ELF-1 (cell line): ENCODE data around the gene PXMP2.
"Not testable (repeated sequence)": the region's sequence is repeated elsewhere in the genome, so short reads cannot be mapped to it uniquely, and the experiment has no call there.

Experiments
- DNase-seq: peaks from one replicate; pipeline ENCODE4 v3.0.0-alpha.2; 2016; ENCODE audit warnings: low read depth, low spot score

The PXMP2 gene

GRCh38 chr12:132660052-132660451, 27.3 kb upstream of the PXMP2 start:
- no peak for DNase-seq

DNA sequence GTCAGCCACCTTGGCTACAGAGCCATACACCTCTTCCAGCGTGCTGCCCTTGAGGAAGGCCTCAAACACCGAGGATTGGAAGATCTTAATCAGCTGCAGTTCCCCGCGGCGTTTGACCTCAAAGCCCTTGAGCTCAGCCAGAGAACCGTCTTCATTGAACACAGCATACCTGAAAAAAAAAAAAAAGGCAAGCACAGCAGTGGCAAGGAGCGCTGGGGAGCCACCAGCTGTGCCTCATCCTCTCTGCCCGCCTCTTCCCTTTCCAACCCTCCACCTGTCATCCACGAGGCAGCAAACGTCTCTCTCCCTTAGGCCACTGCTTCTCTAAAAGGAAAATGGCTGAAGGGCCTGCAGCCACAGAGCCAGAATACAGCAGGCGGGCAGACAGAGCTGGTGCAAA, 26.4 kb upstream of the PXMP2 start:
- DNase-seq, result no peak

DNA sequence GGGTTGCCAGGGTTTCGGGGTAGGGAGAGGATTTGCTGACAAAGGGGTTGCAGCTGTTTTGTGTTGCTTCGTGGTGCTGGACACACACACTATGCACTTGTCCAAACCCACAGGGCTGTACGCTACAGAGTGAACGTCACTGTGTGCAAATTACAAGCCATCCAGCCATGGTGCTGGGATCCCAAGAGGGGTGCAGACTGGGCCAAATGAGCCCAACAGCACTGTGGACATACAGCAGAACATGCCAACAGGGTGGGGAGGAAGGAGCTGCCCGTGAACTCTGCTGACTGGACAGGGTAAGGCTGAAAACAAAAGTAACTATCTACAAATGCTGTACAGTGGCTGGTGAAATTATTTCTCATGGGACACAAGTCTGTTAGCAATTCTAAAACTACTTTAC, 25.4 kb upstream of the PXMP2 start:
- DNase-seq, result no peak

DNA sequence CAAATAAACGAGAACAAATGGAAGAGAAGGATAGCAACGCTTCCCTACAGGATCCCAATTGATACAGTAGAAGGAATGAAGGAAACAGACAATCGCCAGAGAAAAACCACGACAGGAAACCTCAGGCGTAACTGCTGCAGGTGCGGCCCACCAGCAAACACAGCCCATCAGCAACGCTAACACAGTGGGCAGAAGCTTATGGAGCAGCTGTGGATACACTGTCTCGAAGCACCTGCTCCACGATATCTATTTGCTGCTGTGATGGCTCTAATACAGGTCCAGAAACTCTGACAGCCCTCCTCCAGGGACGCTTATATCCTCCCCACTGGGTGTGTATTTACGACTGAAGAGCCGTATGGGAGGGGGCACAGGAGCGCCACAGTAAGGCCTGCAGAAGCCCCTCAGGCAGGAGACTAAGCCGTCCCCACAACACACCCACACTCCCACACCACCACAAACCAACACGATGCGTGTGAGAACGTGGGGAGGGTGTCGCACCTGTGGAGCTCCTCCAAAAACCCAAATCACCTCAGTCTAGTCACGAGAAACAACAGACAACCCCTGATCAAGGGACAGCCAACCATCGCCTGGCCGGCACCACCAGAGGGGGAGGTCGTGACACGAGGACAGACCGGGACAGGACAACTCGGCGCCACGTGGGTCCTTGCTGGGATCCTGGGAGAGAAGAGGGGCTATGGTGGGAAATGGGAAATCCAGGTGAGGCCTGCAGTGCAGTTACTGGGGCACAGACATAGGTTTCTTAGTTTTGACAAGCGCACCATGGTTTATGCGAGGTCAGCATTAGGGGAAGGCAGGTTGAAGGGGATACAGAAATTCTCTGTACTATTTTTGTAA, 24.3 kb upstream of the PXMP2 start:
- no peak for DNase-seq

DNA sequence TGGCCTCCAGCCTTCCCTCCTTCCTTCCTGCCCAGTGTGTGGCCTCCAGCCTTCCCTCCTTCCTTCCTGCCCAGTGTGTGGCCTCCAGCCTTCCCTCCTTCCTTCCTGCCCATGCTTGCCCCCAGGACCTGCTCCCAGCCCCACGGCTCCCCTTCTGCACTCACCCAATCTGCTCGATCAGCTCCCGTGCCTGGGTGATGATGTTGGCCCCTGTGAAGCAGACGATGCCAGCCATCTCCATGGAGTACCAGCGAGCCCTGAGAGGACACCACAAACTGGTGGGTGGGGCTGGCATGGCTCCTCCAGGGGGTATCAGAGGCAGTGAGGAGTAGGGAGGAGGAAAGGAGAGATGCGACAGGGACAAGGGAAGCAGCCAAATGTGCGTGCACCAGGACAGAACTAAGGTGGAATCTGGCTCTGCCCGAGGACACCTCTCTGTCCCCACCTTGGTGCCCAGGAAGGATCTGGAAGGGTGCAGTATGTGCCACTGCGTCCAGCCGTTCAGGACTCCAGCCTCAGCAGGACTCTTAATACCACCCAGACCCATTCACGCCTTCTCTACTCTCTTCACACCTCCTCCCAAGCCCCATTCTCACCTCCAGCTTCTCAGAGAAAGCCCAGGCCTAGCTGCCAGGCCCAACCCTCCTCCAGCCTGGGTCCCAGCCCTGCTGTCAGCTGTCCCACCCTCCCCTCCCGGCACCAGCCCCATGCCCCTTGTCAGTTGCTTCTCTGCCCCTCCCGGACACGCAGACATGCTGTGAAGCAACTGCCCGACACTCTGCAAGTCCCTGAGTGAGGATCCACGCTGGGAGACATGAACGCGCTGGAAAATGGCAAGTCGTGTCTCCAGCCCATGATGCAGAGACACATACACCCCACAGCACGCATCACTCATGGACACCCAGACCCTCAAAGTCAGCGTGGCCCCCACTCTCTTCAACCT, 22.9 kb upstream of the PXMP2 start:
- DNase-seq, result no peak

DNA sequence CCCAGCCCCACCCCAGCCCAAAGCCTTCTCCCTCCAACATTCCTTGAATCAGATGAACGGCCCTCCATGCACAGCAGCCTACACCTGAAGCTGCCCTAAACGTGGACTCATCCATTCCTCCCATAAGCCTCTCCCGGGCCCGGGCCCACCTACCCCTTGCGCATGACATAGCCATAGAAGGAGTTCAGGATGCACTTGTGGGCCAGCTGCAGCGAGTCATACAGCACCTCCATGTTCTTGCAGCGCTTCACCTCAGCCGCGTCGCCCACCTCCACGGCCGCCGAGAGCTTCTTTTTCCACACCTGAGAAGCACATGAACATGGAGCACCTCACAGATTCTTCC, 22.3 kb upstream of the PXMP2 start:
- no peak for DNase-seq

- no peak for DNase-seq
These were observed 21.6 kb upstream of the PXMP2 start for GRCh38 chr12:132665794-132666193.

GRCh38 chr12:132668191-132669088, 18.9 kb upstream of the PXMP2 start:
- no peak for DNase-seq

DNA sequence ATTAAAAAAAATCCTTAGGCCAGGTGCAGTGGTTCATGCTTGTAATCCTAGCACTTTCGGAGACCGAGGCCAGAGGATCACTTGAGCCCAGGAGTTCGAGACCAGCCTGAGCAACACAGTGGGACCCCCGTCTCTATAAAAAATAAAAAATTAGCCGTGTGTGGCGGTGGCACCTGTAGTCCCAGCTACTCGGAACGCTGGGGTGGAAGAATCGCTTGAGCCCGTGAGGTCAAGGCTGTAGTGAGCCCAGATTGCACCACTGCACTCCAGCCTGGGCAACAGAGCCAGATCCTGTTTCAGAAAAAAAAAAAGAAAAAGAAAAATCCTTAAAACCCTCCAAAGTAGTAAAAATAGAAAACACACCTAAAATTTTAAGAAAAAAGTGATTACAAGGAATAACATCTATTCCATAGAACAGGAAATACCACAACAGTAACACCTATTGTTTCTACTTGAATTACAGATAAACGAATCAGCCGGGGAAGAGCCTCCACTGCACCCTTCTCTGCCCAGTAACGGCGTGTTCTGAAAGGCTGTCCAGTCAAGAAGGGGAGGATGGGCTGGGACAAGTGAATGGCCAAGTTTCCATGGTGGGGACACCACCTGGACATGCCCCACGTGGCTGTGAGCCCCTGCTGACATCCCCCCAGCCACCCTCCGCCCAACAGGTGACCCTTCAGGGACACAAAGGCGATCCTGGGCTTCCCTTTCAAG, 18.1 kb upstream of the PXMP2 start:
- no peak for DNase-seq

- no peak for DNase-seq
These were observed 15.3 kb upstream of the PXMP2 start for GRCh38 chr12:132672116-132672515.

DNA sequence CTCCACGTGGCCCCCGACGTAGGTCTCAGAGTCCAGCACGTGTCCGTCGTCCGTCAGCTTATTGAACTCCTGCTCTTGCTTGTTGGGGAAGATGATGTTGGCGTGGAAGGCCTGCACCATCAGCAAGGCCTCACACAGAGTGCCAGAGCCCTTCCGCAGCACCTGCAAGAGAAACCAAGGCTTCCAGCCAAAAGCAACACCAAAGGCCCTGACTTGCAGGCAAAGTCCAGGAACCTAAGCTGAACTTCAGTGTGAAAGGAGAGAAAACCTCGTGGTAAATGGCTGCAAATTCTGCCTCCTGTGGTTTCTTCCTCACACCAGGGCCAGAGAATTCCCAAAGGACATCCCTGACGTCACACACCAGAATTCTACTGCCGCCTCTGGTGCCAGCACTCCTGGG, 14.7 kb upstream of the PXMP2 start:
- DNase-seq, result no peak

DNA sequence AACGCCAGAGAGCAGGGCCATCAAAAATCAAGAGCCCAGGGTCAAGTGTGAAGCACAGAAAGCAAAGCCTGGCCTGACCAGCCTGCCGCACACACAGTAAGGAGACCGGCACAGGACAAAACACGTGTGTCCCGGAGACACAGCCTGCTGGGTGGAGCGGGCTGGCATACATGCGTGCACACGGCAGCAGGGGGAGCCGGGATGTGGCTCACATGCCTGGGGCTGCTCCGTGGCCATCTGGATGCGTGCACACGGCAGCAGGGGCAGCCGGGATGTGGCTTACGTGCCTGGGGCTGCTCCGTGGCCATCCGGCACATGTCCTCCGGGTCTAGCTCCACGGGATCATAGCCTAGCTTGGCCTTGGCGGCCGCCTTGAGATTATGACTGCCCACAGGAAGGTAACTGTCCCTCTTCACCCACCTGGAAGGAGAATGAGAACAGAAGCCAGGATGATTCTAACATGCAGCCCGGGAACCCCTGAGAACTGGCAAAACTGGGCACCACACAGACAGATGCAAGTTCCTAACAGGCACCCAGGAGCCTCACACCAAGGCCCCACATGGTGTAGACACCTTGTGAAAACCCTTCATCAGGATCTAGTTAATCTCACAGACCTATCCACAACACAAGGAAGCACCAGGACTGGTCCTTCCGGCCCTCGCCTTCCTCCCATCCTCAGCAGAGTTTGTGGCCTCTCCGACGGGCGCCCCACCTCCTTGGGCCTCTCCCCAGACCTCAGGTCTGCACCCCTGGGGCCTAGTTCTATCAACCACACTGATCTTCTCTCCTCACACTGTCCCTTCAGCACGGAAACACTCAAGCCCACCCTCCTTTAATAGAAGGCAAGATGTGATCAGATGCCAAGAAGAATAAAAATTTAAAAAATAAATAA, 13.9 kb upstream of the PXMP2 start:
- no peak for DNase-seq

- no peak for DNase-seq
These were observed 12.8 kb upstream of the PXMP2 start for GRCh38 chr12:132674561-132674960.

- DNase-seq, result no peak
These were observed 11.5 kb upstream of the PXMP2 start for GRCh38 chr12:132675757-132676432.

DNA sequence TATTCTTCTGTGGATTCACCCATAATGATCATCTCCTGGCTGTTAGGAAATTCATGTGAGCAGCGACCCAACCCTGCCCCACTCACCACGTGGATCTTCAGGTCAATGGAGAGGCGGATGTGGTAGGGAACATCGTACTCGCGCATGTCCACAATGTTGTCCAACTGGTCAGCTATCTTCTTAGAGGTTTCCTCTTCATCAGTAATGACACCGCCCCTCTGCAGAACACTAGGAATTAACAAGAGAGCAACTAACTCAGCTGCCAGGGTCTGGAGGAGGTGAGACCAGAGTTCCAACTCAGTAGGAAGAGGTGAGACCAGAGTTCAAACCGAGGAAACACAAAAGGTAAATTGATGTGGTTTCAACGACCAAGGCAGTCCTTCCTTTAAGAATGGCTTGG, 9.9 kb upstream of the PXMP2 start:
- DNase-seq, result no peak

GRCh38 chr12:132685400-132685799, 2.0 kb upstream of the PXMP2 start:
- DNase-seq, result peak; percentile 53

DNA sequence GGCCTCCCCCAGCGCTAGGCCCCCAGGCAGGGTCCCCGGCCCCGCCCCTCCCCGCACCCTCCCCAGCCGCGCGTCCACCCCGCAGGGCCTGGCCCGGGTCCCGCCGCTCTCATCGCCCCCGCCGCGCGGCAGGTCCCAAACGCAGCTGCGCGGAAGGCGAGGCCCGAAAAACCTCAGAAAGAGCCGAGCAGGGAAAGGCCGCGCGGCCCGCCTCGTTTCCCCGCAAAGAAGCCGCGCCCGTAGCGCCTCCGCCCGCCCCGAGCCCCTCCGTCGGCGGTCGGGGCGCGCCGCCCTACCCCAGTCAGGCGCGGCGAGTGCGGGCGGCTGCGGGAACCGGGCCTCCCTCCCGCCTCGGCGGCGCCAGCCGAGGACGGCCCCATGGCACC, 569 bp upstream of the PXMP2 start:
- peak; percentile 35 for DNase-seq

DNA sequence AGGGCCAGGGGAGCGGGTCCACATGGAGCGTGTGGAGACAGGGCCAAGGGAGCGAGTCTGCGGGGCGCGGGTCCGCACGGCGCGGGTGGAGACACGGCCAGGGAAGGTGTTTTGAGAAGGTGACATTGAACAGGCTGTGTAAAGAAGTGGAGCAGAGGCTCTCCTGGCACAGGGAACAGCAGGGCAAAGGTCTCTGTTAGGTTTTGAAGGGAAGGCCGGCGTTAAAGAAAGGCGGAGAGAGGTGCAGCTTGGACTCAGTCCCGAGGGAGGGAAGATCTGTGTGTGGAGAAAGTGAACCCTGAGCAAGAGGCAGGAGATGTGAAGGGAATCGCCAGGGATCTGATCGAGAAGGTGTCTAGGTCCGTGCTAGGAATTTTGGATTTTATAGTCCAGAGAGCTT, 1.8 kb downstream of the PXMP2 start:
- no peak for DNase-seq

DNA sequence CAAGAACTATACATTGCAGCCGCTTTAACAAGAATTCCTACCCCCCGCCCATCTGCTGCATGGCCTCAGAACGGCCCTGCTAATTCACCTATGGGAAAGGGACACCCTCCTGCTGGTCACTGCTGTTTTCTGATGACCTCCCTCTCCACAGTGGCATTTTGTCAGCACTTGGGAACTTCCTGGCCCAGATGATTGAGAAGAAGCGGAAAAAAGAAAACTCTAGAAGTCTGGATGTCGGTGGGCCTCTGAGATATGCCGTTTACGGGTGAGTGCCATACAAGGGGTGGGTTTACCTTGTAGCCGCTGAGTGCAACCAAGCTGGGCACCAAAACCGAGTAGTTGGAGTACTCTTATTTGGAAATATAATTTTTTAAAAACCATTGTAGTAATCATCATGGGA, 2.7 kb downstream of the PXMP2 start:
- no peak for DNase-seq

DNA sequence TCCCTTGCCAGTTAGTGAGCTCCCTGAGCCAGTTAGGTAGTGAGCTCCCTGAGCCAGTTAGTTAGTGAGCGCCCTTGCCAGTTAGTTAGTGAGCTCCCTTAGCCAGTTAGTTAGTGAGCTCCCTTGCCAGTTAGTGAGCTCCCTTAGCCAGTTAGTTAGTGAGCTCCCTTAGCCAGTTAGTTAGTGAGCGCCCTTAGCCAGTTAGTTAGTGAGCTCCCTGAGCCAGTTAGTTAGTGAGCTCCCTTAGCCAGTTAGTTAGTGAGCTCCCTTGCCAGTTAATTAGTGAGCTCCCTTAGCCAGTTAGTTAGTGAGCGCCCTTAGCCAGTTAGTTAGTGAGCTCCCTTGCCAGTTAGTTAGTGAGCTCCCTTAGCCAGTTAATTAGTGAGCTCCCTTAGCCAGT, 4.6 kb downstream of the PXMP2 start:
- not testable (repeated sequence) for DNase-seq
